ENCODE data around the gene LTBP4.

GRCh38 chr19:40560092-40560507 is 41.1 kb upstream of the LTBP4 start:
- TF ChIP-seq REST (IDR thresholded peaks at IDR 0.05; ENCODE audit: insufficient replicate concordance, low read depth) (no peak), POLR2AphosphoS5 (IDR thresholded peaks at IDR 0.05; ENCODE audit: low read depth) (no peak), GABPA (IDR thresholded peaks at IDR 0.05; ENCODE audit: low read depth) (no peak)
- TF ChIP-seq, protein P1, sequence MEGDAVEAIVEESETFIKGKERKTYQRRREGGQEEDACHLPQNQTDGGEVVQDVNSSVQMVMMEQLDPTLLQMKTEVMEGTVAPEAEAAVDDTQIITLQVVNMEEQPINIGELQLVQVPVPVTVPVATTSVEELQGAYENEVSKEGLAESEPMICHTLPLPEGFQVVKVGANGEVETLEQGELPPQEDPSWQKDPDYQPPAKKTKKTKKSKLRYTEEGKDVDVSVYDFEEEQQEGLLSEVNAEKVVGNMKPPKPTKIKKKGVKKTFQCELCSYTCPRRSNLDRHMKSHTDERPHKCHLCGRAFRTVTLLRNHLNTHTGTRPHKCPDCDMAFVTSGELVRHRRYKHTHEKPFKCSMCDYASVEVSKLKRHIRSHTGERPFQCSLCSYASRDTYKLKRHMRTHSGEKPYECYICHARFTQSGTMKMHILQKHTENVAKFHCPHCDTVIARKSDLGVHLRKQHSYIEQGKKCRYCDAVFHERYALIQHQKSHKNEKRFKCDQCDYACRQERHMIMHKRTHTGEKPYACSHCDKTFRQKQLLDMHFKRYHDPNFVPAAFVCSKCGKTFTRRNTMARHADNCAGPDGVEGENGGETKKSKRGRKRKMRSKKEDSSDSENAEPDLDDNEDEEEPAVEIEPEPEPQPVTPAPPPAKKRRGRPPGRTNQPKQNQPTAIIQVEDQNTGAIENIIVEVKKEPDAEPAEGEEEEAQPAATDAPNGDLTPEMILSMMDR (IDR thresholded peaks at IDR 0.05; ENCODE audit: insufficient read depth, low read length): no peak

All from HL-60 (cell line).